Fibroblast of mammary gland (primary cell): ENCODE measurements around the gene LEMD1.

Experiments used
- DNase-seq: peaks from one replicate; pipeline ENCODE4 v3.0.0-alpha.2; 2010; ENCODE audit warnings: low read depth
- H3K4me3 ChIP-seq: 2 replicates; pipeline ENCODE4 v1.5.1; 2011; ENCODE audit warnings: low read depth, mild to moderate bottlenecking, low read length, moderate library complexity; ENCODE audit not compliant: control insufficient read depth
- CTCF ChIP-seq: conservative IDR thresholded peaks from 2 replicates; pipeline ENCODE4 v1.5.1; 2011; ENCODE audit warnings: low read depth, low read length, inconsistent platforms; ENCODE audit not compliant: control insufficient read depth, insufficient read depth

Gene LEMD1

GRCh38 chr1:205348554-205349487 is 73.0 kb downstream of the LEMD1 start:
- no peak for DNase-seq
- no peak overlapping the region for H3K4me3 ChIP-seq

GRCh38 chr1:205346956-205347574 is 74.8 kb downstream of the LEMD1 start:
- no peak for TF ChIP-seq CTCF
- no peak for DNase-seq
- no peak overlapping the region for H3K4me3 ChIP-seq

More at GRCh38 chr1:205348554-205349487, 73.0 kb downstream of the LEMD1 start:
- TF ChIP-seq CTCF, result no peak

- DNase-seq, result no peak
- TF ChIP-seq CTCF, result no peak
These were observed 76.1 kb downstream of the LEMD1 start for GRCh38 chr1:205345761-205346160.

GRCh38 chr1:205344066-205344928 is 77.6 kb downstream of the LEMD1 start:
- no peak for TF ChIP-seq CTCF
- no peak for DNase-seq
- H3K4me3 ChIP-seq, result no peak overlapping the region

More at GRCh38 chr1:205345761-205346160, 76.1 kb downstream of the LEMD1 start:
- H3K4me3 ChIP-seq, result no peak overlapping the region

- no peak for TF ChIP-seq CTCF
- no peak for DNase-seq
- no peak overlapping the region for H3K4me3 ChIP-seq
These were observed 78.3 kb downstream of the LEMD1 start for GRCh38 chr1:205343431-205344065.

GRCh38 chr1:205342986-205343385 is 78.9 kb downstream of the LEMD1 start:
- TF ChIP-seq CTCF, result no peak

More at GRCh38 chr1:205342986-205343385, 78.9 kb downstream of the LEMD1 start:
- no peak for DNase-seq
- no peak overlapping the region for H3K4me3 ChIP-seq
